ENCODE measurements around the gene HGS.

GRCh38 chr17:81651692-81652091 lies 32.1 kb upstream of the HGS start:
- TF ChIP-seq, protein P1, sequence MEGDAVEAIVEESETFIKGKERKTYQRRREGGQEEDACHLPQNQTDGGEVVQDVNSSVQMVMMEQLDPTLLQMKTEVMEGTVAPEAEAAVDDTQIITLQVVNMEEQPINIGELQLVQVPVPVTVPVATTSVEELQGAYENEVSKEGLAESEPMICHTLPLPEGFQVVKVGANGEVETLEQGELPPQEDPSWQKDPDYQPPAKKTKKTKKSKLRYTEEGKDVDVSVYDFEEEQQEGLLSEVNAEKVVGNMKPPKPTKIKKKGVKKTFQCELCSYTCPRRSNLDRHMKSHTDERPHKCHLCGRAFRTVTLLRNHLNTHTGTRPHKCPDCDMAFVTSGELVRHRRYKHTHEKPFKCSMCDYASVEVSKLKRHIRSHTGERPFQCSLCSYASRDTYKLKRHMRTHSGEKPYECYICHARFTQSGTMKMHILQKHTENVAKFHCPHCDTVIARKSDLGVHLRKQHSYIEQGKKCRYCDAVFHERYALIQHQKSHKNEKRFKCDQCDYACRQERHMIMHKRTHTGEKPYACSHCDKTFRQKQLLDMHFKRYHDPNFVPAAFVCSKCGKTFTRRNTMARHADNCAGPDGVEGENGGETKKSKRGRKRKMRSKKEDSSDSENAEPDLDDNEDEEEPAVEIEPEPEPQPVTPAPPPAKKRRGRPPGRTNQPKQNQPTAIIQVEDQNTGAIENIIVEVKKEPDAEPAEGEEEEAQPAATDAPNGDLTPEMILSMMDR (IDR thresholded peaks at IDR 0.05) = no peak
- TF ChIP-seq POLR2AphosphoS5 (IDR thresholded peaks at IDR 0.05) (no peak), POLR2A (IDR thresholded peaks at IDR 0.05) (no peak)
